Neural progenitor cell (in vitro differentiated cells): ENCODE results near the gene A1CF.

ENCODE experiments used
- CTCF ChIP-seq: fragments of 200-600 bp; sonication (generic); IDR thresholded peaks from 2 replicates; pipeline ENCODE4 v1.5.1; 2017; ENCODE audit warnings: antibody characterized with exemption, mild to moderate bottlenecking
- EZH2 ChIP-seq: fragments of 200-600 bp; sonication (generic); IDR thresholded peaks from 2 replicates; pipeline ENCODE4 v1.6.1; 2017; ENCODE audit warnings: antibody characterized with exemption, mild to moderate bottlenecking, moderate library complexity

GRCh38 chr10:50857579-50857978 is 27.8 kb downstream of the A1CF start:
- TF ChIP-seq EZH2 (no peak), CTCF (no peak)
